Suppressor macrophage (primary cell): Measurements from ENCODE around the gene HRCT1.
"Not testable (repeated sequence)": the region's sequence is repeated elsewhere in the genome, so short reads cannot be mapped to it uniquely, and the experiment has no call there.

Experiments
- DNase-seq, 4 experiments: peaks; one replicate each; pipeline ENCODE4 v3.0.0-alpha.2; 2020 to 2022
- total RNA-seq, 17 experiments: gene quantifications; one replicate each; lab custom pipeline; 2026; ENCODE audit warnings: mixed read lengths in 6 of 17, inconsistent platforms in 3 of 17; lab: John Stamatoyannopoulos, UW

HRCT1 gene
- 0 to 0.33 (median 0) reads per million in 17 experiments for total RNA-seq

DNA sequence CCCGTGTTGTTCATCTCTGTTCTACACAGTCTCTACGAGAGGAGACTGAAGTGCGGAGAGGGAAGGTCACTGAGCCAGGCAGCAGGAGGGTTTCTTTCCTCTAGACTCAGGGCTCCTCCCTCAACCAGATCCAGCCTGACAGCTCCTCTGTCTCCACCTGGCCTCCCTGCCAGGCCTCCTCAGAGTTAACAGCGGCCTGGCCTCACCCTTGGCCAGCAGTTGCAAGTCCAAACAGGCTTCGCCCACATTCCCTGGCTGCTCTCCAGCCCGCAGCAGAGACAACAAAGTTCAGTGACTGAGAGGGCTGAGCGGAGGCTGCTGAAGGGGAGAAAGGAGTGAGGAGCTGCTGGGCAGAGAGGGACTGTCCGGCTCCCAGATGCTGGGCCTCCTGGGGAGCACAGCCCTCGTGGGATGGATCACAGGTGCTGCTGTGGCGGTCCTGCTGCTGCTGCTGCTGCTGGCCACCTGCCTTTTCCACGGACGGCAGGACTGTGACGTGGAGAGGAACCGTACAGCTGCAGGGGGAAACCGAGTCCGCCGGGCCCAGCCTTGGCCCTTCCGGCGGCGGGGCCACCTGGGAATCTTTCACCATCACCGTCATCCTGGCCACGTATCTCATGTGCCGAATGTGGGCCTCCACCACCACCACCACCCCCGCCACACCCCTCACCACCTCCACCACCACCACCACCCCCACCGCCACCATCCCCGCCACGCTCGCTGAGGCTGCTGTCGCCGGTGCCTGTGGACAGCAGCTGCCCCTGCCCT is at the start of gene HRCT1:
HRCT1 (plus strand) TSS at position 291 of the 768 bp plus-strand sequence; CDS start at position 377, 86 bp downstream.
- DNase-seq, result no peak

DNA sequence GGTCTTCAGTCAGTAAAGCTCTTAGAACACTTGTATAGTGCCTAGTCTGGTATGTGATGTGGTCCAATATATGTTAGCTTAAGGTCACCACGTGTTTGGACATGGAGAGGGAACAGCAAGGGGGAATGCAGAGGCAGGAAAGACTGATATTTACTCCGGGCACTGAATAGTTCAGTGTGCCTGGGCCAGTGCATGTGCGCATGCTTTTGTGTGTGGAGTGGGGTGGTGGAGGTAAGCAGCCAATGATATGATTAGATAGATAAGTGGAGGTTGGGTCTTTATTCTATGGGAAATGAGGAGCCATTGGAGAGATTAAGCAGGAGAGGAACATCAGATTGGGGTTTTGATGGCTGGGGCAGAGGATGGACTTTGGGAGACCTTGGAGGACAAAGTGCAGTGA is 49.8 kb upstream of the HRCT1 start:
- no peak for DNase-seq

DNA sequence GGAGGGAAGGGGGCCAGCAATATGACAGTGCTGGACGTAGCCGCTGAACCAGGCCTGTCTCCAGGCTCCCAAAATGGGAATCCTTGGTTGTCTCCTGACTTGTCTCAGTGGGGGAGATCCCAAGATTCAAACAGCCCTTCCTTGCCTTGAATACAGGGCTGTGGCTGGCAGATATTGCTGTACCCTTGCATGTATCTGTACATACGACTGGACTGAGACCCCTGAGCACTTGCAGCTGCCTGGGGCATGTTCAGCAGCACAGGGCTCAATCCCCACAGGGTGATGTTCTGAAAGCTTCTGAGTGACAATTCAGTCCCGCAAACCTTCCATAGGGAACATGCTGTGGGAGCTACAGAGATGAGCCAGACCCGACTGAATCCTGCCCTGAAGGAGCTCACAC is 49.1 kb upstream of the HRCT1 start:
- peak in 1 of 4 experiments; percentile 1 for DNase-seq

DNA sequence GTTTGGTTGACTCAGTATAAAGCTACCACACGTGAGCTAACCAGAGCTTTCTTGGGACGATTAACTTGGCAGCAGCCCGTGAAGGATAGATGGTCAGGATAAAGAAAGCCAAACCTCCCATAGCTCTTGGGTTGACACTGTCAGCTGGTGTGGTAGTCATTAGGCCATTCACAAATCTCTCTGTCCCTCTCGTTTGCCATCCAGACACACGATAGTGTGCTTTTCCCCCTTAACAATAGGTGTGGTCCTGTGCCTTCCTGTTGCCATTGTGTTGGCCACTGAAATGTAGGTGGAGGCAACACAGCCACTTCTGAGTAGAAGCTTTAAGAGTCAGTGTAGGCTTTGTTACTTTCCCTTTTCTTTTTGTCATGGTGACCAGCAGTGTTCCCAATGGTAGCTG is 47.5 kb upstream of the HRCT1 start:
- DNase-seq, result peak in 1 of 4 experiments; percentile 1

DNA sequence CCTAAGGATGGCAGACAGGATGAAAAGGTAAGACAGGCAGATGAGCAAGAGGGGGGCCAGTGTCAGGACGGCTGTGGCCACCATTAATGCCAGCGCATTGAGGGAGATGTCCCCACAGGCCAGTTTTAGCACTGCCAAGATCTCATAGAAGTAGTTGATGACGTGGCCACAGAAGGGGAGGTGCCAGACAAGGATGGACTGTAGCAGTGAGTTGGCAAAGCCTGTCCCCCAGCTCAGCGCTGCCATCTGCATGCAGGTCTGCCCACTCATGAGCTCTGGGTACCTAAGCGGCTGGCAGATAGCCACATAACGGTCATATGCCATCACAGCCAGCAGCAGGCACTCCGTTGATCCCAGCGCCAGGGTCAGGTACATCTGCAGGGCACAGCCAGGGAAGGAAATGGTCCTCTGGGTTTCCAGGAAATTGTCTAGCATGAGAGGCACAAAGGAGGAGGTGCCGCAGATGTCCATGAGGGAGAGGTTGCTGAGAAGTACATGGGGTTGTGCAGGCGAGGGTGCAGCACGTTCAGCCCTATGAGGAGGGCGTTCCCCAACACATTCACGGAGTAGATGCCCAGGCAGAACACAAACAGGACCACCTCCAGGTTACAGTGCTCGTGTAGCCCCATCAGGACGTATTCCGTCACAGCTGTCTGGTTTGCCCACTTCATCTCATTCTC is 46.6 kb upstream of the HRCT1 start:
- peak in 2 of 4 experiments; percentile 15 to 16 for DNase-seq

DNA sequence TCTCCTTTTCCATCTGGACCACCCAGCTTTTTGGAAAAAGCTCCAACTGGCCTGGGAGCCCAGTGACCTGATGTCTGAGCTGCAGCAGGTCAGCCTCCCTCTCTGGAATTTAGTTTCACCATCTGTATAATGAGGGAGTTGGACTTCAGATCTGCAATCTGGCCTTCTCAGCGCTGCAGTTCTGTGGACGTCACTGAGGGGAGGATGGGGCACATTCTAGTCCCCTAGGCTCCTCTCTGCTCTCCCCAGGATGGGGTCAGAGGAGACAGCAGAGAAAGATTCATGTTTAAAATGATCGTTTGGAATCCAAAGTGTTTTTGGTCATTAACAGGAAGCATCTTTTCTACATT is 46.0 kb upstream of the HRCT1 start:
- DNase-seq, result peak in 1 of 4 experiments; percentile 2

DNA sequence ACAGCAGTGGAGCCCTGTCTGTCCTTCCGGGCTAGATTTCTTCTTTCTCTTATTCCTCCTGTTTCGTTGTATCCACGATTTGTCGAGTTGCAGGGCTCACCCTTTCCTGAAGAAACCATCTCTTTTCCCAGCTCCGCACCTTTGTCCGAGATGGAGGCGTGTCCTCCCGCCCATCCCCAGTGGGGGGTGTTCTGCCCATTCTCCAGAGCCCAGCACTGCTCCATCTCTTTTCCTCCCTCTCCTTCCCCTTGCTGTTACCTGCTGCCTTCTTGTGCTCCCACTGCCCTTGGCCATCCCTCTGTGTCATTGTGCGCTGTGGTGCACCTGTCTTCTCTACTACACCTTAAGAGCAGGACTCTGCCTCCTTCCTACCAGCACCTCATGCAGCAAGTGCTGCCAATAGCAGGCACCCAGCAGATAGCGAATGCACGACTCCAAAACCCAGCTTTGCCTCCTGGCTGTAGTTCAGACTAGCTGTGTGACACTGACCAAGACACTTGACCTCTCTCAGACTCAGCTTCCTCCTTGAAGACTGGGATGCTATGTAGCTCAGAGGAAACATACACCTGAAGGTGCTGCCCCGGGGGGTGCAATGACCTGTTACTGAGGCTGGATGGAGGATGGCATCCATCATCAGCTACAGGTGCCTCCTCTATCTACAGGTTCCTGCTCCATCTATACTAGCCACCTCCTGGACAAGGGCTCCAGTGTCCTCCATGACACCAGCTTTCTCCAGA is 44.7 kb upstream of the HRCT1 start:
- no peak for DNase-seq

DNA sequence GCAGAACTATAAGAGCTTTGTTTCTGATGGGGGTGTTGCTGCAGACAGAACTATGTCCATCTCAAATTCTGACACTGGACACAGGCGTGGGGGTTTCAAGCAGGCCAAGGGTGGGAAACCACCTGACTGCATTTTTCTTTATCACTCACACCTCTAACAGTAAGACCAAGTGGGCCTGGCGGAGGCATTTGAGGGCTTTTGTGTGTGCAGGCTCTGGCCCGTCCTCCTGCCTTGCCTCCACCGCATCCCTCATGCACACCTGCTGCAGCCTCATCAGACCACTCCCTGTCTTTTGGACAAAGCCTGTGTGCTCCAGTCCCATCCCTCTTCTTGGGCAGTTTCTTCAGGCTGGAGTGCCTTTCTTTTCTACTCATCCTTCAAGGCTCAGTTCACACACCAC is 43.7 kb upstream of the HRCT1 start:
- no peak for DNase-seq

DNA sequence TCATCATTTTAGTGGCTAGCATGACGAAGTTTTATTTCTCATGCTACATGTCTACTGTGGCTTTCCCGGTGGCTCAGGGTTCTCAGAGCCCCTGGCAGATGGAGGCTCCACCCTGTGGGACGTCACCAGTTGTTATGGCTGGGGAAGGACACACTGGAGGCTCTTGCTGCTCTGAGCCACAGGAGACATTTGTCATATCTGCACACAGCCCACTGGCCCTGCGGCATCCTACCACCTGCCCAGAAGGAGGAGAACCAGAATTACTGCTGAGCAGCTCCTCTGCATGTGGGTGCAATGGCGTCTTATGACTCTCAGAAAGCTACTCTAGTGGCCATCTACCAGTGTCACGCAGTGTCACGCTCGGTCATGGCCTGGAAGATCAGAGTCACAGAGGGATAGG is 42.4 kb upstream of the HRCT1 start:
- peak in 1 of 4 experiments; percentile 1 for DNase-seq

DNA sequence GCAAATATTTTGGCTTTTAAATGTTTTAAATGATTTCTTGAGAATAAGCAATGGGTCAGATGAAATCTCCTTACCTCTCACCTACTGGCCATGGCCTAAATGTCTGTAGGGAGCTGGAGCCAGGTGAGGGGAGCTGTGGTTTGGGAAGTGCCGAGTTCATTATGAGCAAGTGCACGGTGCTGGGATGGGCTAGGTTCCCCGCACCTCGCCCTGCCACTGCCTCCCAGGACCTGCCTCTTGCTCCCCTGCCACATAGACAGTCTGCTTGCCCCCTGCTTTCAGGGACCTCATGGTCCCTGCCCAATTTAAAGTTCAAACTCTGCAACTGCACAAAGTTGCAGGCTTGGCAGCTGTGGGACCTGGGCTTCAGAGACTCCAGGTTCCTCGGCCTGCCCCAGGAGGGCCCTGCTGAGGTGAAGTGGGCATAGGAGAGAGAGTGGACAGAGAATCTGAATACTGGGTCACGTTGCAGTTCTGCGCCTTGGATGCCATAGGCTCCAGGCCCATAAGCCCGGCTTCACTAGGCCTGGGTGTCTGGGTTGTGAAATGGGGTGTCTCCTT is 41.2 kb upstream of the HRCT1 start:
- no peak for DNase-seq

DNA sequence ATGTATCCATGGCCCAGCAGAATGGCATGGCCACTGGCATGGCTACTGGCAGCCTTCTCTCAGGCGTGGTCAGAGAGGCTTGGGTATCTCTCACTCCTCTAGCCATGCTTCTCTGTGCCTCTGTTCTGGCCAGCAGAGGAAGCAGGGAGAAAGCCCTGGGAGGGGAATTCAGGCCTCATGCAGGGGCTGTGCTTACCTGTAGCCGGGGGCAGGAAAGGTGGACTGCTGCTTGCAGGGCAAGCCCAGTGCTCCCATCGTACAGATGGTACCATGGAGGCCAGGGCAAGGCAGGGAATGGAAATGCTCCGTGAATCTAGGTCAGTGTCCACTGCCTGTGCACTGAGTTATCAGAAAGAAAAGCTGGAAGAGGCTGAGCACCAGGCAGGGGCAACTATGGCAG is 38.5 kb upstream of the HRCT1 start:
- no peak for DNase-seq

DNA sequence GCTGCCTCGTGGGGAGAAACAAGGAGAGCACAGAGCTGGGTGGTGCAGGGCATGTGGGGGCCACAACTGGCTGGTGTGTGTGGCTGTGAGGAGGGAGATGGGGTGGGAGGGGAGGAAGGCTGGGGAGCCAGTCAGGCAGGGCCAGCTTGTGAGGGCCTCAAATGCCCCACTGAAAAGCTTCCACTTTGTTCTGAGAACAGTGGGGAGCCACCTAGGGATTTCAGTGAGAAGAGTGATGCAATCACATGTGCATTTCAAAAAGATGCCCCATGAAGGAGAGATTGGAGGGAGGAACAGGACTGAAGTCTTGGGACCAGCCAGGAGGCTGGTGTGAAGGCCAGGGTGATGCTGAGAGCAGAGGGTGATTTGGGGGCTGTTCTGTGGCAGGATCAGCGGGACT is 37.1 kb upstream of the HRCT1 start:
- no peak for DNase-seq

DNA sequence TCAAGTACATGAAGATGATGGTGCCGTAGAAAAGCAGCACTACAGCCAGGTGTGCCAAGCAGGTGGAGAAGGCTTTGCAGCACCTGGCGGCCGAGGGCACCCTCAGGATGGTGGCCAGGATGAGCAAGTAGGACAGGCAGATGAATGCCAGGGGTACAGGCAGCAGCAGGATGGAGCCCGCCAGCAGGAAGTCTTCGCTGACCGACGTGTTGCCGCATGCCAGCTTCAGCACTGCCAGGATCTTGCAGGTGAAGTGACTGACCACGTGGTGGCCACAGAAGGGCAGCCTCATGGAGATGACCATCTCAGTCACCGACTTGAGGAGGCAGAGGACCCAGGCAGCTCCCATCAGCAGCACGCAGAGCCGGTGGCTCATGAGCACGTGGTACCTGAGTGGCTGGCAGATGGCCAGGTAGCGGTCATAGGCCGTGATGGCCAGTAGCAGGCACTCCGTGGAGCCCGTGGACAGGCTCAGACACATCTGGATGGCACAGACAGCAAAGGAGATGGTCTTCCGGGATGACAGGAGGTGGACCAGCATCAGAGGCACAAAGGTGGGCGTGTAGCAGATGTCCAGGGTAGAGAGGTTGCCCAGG is 36.3 kb upstream of the HRCT1 start:
- DNase-seq, result no peak

DNA sequence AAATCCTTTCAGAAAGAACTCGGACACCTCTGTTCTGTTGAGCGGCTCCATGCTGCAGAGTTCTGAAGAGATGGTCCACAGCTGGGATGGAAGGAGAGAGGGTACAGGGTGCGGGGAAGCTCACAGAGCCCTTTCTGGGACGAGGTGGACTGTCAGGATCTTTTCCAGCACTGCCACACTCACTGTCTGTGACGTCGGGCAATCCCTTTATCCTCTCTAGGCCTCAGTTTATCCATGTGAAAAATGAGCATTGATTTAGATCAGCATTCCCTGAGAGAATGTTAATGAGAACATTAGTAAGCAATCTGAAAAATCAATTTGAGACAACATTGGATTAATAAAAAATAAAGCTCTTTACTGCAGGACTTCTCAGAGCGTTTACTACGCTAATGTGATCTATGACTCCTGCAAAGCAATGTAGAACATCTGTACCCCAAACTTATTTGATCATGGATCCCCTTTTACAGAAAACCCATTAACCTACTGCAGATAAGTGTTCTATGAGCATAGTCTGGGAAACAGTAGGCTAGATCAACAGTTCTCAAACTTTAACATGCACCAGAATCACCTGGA is 35.6 kb upstream of the HRCT1 start, which contains the start of gene OR13J1:
OR13J1 (minus strand) TSS at position 51 of the 573 bp plus-strand sequence; CDS start at position 51, 0 bp downstream.
- DNase-seq, result no peak

DNA sequence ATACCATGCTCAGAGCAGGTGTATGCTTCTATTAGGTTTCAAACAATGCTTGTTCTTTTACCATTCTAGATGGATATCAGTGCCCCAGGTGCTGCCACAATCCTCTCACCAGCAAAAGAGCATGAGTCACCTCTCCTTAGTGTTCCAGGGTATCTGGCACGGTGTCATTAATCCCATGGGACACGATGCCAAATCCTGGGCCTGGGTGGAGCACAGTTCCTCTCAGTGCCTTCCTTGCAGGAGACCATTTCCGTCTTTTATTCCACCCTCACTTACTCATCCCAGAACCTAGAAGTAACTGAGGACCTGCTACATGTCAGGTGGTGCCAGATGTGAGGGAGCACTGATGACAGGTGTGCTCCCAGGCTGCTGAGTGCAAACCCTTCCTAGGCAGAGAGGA is 34.5 kb upstream of the HRCT1 start:
- no peak for DNase-seq

DNA sequence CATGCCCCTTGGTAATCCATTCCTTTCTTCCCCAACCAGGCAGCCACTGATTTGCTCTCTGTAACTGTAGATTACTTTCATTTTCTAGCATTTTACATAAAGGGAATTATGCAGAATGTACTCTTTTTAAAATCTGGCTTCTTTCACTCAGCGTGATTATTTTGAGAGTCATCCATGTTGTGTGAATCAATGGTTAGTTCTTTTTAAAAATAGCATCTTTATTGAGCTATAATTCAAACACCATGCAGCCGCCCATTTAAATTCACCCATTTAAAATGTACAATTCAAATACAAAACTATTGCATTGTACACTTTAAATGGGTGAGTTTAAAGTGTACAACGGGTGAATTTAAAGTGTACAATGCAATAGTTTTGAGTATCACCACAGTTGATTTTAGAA is 33.5 kb upstream of the HRCT1 start:
- DNase-seq, result no peak

DNA sequence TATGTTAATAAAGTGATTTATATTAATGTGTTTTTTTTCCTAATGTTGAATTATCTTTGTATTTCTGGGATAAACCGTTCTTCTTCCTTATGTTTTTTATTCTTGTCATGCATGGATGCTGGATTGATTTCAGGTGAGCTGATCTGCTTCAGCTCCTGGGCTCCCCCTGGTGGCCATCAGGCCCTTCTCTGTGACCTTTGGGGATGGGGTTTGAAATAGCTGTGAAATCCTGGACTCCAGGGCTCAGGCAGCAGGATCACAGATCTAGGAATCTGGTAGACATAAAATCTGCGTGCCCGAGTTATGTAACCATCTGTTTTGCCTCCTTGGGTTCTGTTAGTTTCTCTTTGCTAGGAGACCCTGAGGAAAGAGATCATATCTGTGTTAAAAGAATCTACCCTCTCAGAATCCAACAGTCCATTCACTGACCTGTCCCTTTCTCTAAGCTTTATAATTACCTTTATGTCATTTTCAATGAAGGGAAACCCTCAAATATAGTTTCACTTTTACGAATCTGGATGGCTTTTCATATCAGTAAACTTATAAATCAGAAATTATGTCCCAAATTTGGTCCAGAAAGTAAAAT is 23.6 kb upstream of the HRCT1 start:
- peak; percentile 73 to 90 (median 81) for DNase-seq

DNA sequence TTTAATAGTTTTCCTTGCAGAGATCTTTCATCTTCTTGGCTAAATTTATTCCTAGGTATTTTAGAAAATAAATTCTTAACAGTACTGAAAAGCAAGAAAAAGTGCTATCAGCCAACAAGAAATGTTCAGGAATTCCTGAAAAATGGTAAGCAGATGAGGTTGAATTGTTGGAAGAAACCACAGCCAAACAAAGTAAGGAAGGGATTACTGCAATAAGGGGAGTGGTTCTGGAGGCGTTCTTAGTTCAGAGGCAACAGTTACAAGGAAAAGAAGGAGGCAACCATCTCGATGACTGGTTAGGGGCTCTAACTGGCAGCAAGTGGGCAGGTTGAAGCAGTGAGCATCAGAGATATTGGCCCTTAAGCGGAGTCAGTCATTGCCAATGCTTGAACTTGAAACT is 23.0 kb upstream of the HRCT1 start:
- DNase-seq, result no peak

DNA sequence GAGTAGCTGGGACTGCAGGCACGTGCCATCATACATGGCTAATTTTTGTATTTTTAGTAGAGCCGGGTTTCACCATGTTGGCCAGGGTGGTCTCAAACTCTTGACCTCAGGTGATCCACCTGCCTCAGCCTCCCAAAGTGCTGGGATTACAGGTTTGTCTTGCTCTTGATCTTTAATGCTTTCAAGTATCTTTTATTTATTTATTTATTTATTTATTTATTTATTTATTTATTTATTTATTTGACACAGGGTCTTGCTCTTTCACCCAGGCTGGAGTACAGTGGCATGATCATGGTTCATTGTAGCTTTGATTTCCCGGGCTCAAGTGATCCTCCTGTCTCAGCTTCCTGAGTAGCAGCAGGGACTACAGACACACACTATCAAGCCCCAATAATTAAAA is 21.1 kb upstream of the HRCT1 start:
- not testable (repeated sequence) for DNase-seq

DNA sequence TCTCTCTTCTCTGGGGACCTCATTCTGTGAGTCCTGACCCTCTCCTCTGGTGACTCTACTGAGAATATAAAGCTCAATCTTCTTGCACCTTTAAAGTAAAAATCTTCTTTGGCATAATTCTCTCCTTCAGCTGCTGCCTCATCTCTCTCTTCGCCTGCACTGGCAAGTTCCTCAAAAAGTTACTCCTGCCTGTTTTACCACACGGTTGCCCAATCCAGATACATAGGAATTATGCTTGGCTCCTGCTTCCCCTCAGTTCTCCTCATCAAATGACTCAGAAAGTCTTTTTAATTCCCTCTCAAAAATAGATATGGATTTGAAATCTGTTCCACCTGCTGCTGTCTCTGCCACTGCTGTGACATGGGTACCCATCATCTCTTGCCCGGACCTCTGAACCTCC is 14.4 kb upstream of the HRCT1 start:
- peak; percentile 57 to 80 (median 72) for DNase-seq

DNA sequence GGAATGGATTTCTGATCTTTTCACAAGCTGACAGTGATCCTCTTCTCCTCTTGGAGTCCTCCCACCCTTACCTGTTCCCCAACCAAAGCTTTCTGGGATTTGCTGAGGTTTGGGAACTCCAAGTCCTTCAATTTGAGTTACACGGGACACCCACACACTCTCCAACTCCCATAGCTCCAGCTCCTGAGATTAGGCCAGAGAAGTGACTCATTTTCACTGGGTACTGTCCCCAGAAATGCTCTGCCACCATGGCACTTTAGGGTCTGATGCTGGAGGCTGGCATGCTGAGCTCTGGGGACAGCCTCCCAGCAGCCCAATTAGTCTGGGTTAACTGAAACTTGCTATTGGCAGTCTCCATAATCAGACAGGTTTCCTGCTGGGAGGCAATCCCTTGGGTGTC is 14.0 kb upstream of the HRCT1 start:
- DNase-seq, result peak in 3 of 4 experiments; percentile 17 to 41 (median 35)

DNA sequence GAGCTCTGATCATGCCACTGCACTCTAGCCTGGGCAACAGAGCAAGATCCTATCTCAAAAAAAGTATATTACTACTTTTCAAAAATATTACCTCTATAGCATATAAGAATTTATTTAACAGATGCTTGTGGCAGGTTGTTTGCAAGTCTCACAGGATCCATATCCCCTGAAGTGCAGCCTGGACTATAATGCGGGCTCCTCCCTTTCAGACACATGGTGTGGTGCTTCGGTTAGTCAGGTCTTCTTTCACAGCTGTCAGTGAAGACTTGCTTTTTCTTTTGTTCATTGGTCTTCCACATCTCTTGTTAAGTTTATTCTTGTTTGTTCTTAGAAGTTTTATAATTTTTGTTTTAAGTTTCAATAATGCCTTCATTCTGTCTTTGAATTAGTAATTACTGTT is 9.4 kb upstream of the HRCT1 start:
- DNase-seq, result no peak
